Neural progenitor cell (in vitro differentiated cells): ENCODE results near the gene HIVEP2.

Experiments used
- EZH2 ChIP-seq: fragments of 200-600 bp; sonication (generic); IDR thresholded peaks from 2 replicates; pipeline ENCODE4 v1.6.1; 2017; ENCODE audit warnings: antibody characterized with exemption, mild to moderate bottlenecking, moderate library complexity
- TF ChIP-seq, protein P1 (sequence below): fragments of 200-600 bp; sonication (generic); IDR thresholded peaks from 2 replicates; pipeline ENCODE4 v1.5.1; 2017; ENCODE audit warnings: antibody characterized with exemption, mild to moderate bottlenecking

DNA sequence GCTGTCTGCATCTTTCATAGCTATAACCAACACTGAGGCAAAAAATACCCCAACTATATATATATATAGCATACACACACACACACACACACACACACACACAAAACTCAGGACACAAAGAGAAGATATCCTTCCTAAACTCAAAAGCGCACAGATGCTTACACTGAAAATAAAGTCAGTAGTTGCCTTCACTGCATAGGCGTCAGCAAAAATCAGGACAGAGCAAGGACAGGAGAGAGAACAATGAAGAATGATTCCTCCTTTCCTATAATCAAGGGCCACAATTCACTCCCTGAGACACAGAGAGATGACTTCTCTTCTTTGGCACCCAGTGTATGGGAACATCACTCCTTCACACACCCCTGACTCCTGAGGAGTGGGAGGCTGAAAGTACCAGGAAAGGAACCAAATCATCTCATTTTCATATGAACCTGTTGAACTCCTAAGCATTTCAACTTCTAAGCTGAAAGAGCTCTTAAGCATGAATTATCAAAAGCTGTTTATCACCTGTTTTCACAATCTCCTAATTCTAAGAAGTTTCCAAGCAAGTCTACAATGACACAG, 141.4 kb downstream of the HIVEP2 start:
- TF ChIP-seq, protein P1, sequence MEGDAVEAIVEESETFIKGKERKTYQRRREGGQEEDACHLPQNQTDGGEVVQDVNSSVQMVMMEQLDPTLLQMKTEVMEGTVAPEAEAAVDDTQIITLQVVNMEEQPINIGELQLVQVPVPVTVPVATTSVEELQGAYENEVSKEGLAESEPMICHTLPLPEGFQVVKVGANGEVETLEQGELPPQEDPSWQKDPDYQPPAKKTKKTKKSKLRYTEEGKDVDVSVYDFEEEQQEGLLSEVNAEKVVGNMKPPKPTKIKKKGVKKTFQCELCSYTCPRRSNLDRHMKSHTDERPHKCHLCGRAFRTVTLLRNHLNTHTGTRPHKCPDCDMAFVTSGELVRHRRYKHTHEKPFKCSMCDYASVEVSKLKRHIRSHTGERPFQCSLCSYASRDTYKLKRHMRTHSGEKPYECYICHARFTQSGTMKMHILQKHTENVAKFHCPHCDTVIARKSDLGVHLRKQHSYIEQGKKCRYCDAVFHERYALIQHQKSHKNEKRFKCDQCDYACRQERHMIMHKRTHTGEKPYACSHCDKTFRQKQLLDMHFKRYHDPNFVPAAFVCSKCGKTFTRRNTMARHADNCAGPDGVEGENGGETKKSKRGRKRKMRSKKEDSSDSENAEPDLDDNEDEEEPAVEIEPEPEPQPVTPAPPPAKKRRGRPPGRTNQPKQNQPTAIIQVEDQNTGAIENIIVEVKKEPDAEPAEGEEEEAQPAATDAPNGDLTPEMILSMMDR = no peak
- no peak for TF ChIP-seq EZH2
